K562 (cell line): ENCODE results near the gene BMI1. TPM values are rescaled to one million over a fixed set of nuclear protein-coding genes. Genes with fewer than 3 reads are reported as not detected.
A peak's percentile ranks its signal among the peaks of the same experiment; 100 is the strongest.

Source experiments
- ATAC-seq: fragments of 200-7000 bp; cut with Tn5 transposase; 3 replicates; pipeline ENCODE4 v1.9.1; 2020; ENCODE audit warnings: moderate library complexity
- BruUV-seq: library from RNA; stranded (reverse); fragments of 400-500 nt; replicated peaks from 2 replicates; lab custom pipeline; 2021; lab: Mats Ljungman, UMichigan
- CTCF ChIA-PET: fragments of 300-600 bp; formaldehyde crosslinking; extraction: SDS; loops from one replicate; lab custom pipeline; 2021; ENCODE audit warnings: low intra/inter-chr PET ratio; lab: Yijun Ruan, JAX
- POLR2A ChIA-PET: fragments of 300-600, 350-650 bp; sonication (Branson Sonifier 250); formaldehyde crosslinking; extraction: SDS; loops from one replicate; lab custom pipeline; 2021; ENCODE audit warnings: antibody characterized with exemption, inconsistent platforms; lab: Yijun Ruan, JAX
- DNase-seq, 4 experiments: peaks; one replicate each; pipeline versions ENCODE4 v3.0.0 to v3.0.0-alpha.2; 2011 to 2018; ENCODE audit warnings: low spot score in 3 of 4, mixed read lengths in 3 of 4; ENCODE audit errors: extremely low read depth in 1 of 4
- FAIRE-seq: peaks from 2 replicates; lab custom pipeline; 2011; peaks lifted over from hg19 to GRCh38; lab: Jason Lieb, UNC
- H2AFZ ChIP-seq: 2 replicates; pipeline ENCODE4 v1.6.0; 2011; ENCODE audit warnings: low read depth, low read length, control low read depth, inconsistent platforms
- H3K27ac ChIP-seq: fragments of 200-600 bp; 3 replicates; pipeline ENCODE4 v1.8.0; 2011; ENCODE audit warnings: low read depth, mild to moderate bottlenecking, control low read depth, inconsistent platforms, low read length, moderate library complexity, mixed read lengths; ENCODE audit errors: extremely low read depth
- H3K27me3 ChIP-seq, 2 experiments: fragments of 300-600 bp in 1 of 2; 2 replicates in 1 of 2; 3 replicates in 1 of 2; pipeline versions ENCODE4 v1.6.0 to v1.8.0; 2011; ENCODE audit warnings: inconsistent platforms in 2 of 2, low read length in 2 of 2, mild to moderate bottlenecking in 1 of 2, mixed read lengths in 1 of 2, moderate library complexity in 1 of 2; ENCODE audit not compliant: control insufficient read depth in 2 of 2, insufficient read depth in 2 of 2
- H3K36me3 ChIP-seq: fragments of 300-600 bp; 3 replicates; pipeline ENCODE4 v1.8.0; 2011; ENCODE audit warnings: mild to moderate bottlenecking, low read length, inconsistent platforms; ENCODE audit not compliant: control insufficient read depth, insufficient read depth
- H3K4me1 ChIP-seq, 2 experiments: fragments of 200-600 bp in 1 of 2; replicated peaks in 1 of 2; 2 replicates in 1 of 2; 3 replicates in 1 of 2; pipeline versions ENCODE4 v1.5.1 to v1.8.0; 2011; ENCODE audit warnings: inconsistent platforms in 2 of 2, low read length in 2 of 2, mild to moderate bottlenecking in 1 of 2, mixed read lengths in 1 of 2, moderate library complexity in 1 of 2; ENCODE audit not compliant: control insufficient read depth in 2 of 2, insufficient read depth in 2 of 2
- H3K4me2 ChIP-seq: 2 replicates; pipeline ENCODE4 v1.6.1; 2011; ENCODE audit warnings: low read length, control low read depth, inconsistent platforms, mixed read lengths; ENCODE audit not compliant: insufficient read depth
- H3K4me3 ChIP-seq: fragments of 200-600 bp; sonication (generic), shearing (Covaris generic); 2 replicates; pipeline ENCODE4 v1.5.1; 2016; ENCODE audit warnings: control low read depth, inconsistent platforms
- H3K79me2 ChIP-seq: fragments of 200-600 bp; 3 replicates; pipeline ENCODE4 v1.8.0; 2011; ENCODE audit warnings: low read length, inconsistent platforms; ENCODE audit not compliant: control insufficient read depth, insufficient read depth
- H3K9ac ChIP-seq, 2 experiments: 2 replicates each; pipeline versions ENCODE4 v1.6.0 to v1.6.1; 2011; ENCODE audit warnings: low read depth in 2 of 2, low read length in 2 of 2, control low read depth in 1 of 2, inconsistent platforms in 1 of 2, mild to moderate bottlenecking in 1 of 2, mixed read lengths in 1 of 2; ENCODE audit not compliant: insufficient read depth in 1 of 2
- H3K9me1 ChIP-seq: one replicate; pipeline ENCODE4 v1.6.0; 2011; ENCODE audit warnings: inconsistent platforms, mild to moderate bottlenecking, low read length, moderate library complexity; ENCODE audit not compliant: control insufficient read depth, insufficient read depth
- H3K9me3 ChIP-seq: replicated peaks from 2 replicates; pipeline ENCODE4 v1.5.1; 2011; ENCODE audit warnings: low read depth, low read length, inconsistent platforms; ENCODE audit not compliant: control insufficient read depth, insufficient read depth
- H4K20me1 ChIP-seq: replicated peaks from 2 replicates; pipeline ENCODE4 v1.6.1; 2011; ENCODE audit warnings: low read length, inconsistent platforms, mixed read lengths; ENCODE audit not compliant: control insufficient read depth, insufficient read depth
- KLF1 ChIP-seq: fragments of 450-650 bp; IDR thresholded peaks from 2 replicates; pipeline ENCODE4 v1.6.1; 2016; ENCODE audit warnings: missing genetic modification characterization, missing compliant biosample characterization
- SPI1 ChIP-seq: IDR thresholded peaks from 2 replicates; pipeline ENCODE4 v1.6.1; 2011; ENCODE audit warnings: low read depth, low read length, control low read depth, borderline replicate concordance
- WGBS: fragments of 100-300 bp; shearing (Covaris generic); methylation state at CpG from one replicate; pipeline ENCODE4 v1.1.6; 2016; ENCODE audit warnings: low coverage, mixed read lengths; ENCODE audit not compliant: insufficient coverage; ENCODE audit errors: missing lambda C conversion rate; 5-methylcytosine and 5-hydroxymethylcytosine counted together
- in situ Hi-C: fragments of 300-500 bp; cut with MboI; formaldehyde crosslinking; loops from 4 replicates; pipeline ENCODE4 v1.15.0; 2018; ENCODE audit warnings: inconsistent platforms, mixed read lengths
- intact Hi-C: fragments of 100-400 bp; cut with micrococcal nuclease; formaldehyde crosslinking; loops from 2 replicates; pipeline ENCODE4 v1.14.2; 2022
- polyA plus RNA-seq, 8 experiments: library from polyadenylated mRNA; depleted of rRNA in 4 of 8; stranded (reverse) in 5 of 8; unstranded in 3 of 8; fragments of >200 nt; fragmentation: Nextera tagmentation in 2 of 8; fragmentation: Illumina TruSeq in 1 of 8; extraction: Ambion mirVana in 2 of 8; extraction: Trizol in 1 of 8; gene quantifications; 2 replicates each; pipeline versions ENCODE4 v1.2.1 to v1.2.3, GENCODE V29; 2011 to 2014; ENCODE audit warnings: inconsistent platforms in 1 of 8, missing spikeins in 1 of 8
- total RNA-seq, 7 experiments: library from RNA; depleted of rRNA in 6 of 7; stranded (reverse); fragments of >200 nt in 6 of 7; fragmentation: Illumina TruSeq in 2 of 7; extraction: Trizol in 2 of 7; gene quantifications; 2 replicates each; pipeline versions ENCODE4 v1.2.1 to v1.2.3, GENCODE V29; 2011 to 2021; ENCODE audit warnings: low replicate concordance in 1 of 7
- TF ChIP-seq, protein P1 (sequence below): IDR thresholded peaks from 3 replicates; pipeline ENCODE4 v1.6.1; 2011; ENCODE audit warnings: borderline replicate concordance, mild to moderate bottlenecking; ENCODE audit not compliant: insufficient read length, insufficient read depth

The BMI1 gene
- total and polyA plus RNA-seq, 9 of the 15 experiments (the other 6 are each of a cell fraction or from before 2014, with no cell fraction given), result 21.4 to 103 (median 70.8) TPM

DNA sequence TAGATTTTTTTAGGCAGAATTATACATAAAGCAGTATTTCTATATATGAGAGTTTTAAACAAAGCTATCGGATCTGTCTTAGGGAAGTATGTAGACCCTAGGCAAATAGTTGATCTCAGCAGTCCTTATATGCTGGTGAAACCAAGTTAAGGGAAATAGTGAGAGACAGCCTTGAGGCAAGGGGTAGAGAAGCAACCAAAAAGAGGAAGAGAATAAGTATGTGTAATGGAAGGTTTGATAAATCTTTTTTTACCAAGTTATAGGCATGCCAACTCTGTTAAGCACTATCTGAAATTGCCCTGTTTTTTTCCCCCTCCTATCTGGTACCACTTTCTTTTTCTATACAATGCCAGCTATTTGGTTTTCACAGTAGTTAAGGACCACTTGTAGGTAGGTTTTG, 44.3 kb downstream of the BMI1 start:
- Histone ChIP-seq H3K9me1 (no peaks in the 10 kb centered on the region), H3K9me3 (no peaks in the 10 kb centered on the region), H3K27ac (no peak overlapping the region), H3K4me2 (no peak overlapping the region), H3K9ac (no peak overlapping the region), H3K79me2 (no peaks in the 10 kb centered on the region), H4K20me1 (no peaks in the 10 kb centered on the region), H3K36me3 (no peaks in the 10 kb centered on the region), H3K4me1 (peaks cover 0 to 18% of the 10 kb centered on the region in 2 experiments; a peak in 3 of 5 replicates), H3K4me3 (no peak overlapping the region), H3K27me3 (no peaks in the 10 kb centered on the region), H2AFZ (no peak overlapping the region)
- POLR2A ChIA-PET, result interaction anchor here (0.7 to 0.8 kb wide), 2 partner anchors 12 to 134 kb away, joined by 3 read pairs; no protein-coding TSS in a partner anchor
- CTCF ChIA-PET, result no interaction called here
- in situ Hi-C loops, result no loop called here
- FAIRE-seq (no peak), DNase-seq (no peak), ATAC-seq (no peak)
- TF ChIP-seq SPI1, result 0 out of 2 replicates have a peak, but pooled peaks have one; percentile 41
- TF ChIP-seq KLF1 (tag), result no peak
- TF ChIP-seq, protein P1, sequence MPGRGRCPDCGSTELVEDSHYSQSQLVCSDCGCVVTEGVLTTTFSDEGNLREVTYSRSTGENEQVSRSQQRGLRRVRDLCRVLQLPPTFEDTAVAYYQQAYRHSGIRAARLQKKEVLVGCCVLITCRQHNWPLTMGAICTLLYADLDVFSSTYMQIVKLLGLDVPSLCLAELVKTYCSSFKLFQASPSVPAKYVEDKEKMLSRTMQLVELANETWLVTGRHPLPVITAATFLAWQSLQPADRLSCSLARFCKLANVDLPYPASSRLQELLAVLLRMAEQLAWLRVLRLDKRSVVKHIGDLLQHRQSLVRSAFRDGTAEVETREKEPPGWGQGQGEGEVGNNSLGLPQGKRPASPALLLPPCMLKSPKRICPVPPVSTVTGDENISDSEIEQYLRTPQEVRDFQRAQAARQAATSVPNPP, result no peak
- intact Hi-C loops, result no loop called here
- WGBS, result 100% methylated on average over 1 of the region's 1 CpG
- no TSS peak for BruUV-seq
